SJSA1 (cell line): ENCODE data around the gene RADIL. TPM values are rescaled to one million over a fixed set of nuclear protein-coding genes. Genes with fewer than 3 reads are reported as not detected.

Experiments used
- total RNA-seq: library from RNA; depleted of rRNA; stranded (reverse); fragments of >200 nt; shearing (Covaris generic); gene quantifications from 2 replicates; pipeline ENCODE4 v1.2.3, GENCODE V29; 2014; rRNA removed

The RADIL gene
- total RNA-seq, 1 experiment from 2014 or later, result 0.24 TPM

Other genes starting within 250 kb of the RADIL start
- gene FOXK1, start 201.4 kb downstream of the RADIL start, total RNA-seq, result 10.2 and 17.4 TPM in 2 replicates
- gene AP5Z1, start 108.1 kb downstream of the RADIL start, total RNA-seq, result 37.7 and 38.2 TPM in 2 replicates
- not detected in 2 replicates for gene PAPOLB, start 21.7 kb downstream of the RADIL start, total RNA-seq
- not detected in 2 replicates for gene MMD2, start 75.5 kb upstream of the RADIL start, total RNA-seq
- 7.5 and 8.4 TPM in 2 replicates for gene RBAK, start 162.1 kb upstream of the RADIL start, total RNA-seq